ENCODE results near the gene PHF10.

GRCh38 chr6:169726963-169727362 lies 2.7 kb upstream of the PHF10 start:
- TF ChIP-seq POLR2AphosphoS5 (IDR thresholded peaks at IDR 0.05; ENCODE audit: low read depth, low read length) = no peak
- no peak for TF ChIP-seq SIN3A (IDR thresholded peaks at IDR 0.05; ENCODE audit: borderline replicate concordance, low read depth, low read length)
- TF ChIP-seq CTCF (IDR thresholded peaks at IDR 0.05) = no peak
- TF ChIP-seq GABPA (IDR thresholded peaks at IDR 0.05; ENCODE audit: low read depth) = no peak

Data from SK-N-SH (cell line).